ENCODE results near the gene COL26A1. TPM values are rescaled to one million over a fixed set of nuclear protein-coding genes. Genes with fewer than 3 reads are reported as not detected.

COL26A1 gene
- total and polyA plus RNA-seq, 2 donors: 0.41 to 3.0 TPM

GRCh38 chr7:101379302-101379701, 16.6 kb downstream of the COL26A1 start:
- no peak for DNase-seq (ENCODE audit: low read depth in 6 of 9, low spot score in 9 of 9)
- no peaks in the 10 kb centered on the region for H3K36me3 ChIP-seq (ENCODE audit: control insufficient read depth in 2 of 2, insufficient read depth in 2 of 2, low read length in 1 of 2)
- H3K9me3 ChIP-seq (ENCODE audit: control insufficient read depth in 2 of 2, insufficient read depth in 1 of 2, low read length in 1 of 2): no peaks in the 10 kb centered on the region
- no peaks in the 10 kb centered on the region for H3K4me1 ChIP-seq (ENCODE audit: control insufficient read depth in 2 of 2, insufficient read depth in 2 of 2, low read length in 2 of 2)
- no peak overlapping the region for H3K4me3 ChIP-seq (ENCODE audit: low read length in 2 of 2)
- WGBS: 96% methylated on average over 4 of the region's 4 CpGs
- H3K27ac ChIP-seq (ENCODE audit: low read depth in 1 of 2, low read length in 1 of 2): no peak overlapping the region
- H3K27me3 ChIP-seq (ENCODE audit: control insufficient read depth in 2 of 2, insufficient read depth in 1 of 2, low read length in 1 of 2): peaks cover 0 to 6% of the 10 kb centered on the region in 2 donors

DNA sequence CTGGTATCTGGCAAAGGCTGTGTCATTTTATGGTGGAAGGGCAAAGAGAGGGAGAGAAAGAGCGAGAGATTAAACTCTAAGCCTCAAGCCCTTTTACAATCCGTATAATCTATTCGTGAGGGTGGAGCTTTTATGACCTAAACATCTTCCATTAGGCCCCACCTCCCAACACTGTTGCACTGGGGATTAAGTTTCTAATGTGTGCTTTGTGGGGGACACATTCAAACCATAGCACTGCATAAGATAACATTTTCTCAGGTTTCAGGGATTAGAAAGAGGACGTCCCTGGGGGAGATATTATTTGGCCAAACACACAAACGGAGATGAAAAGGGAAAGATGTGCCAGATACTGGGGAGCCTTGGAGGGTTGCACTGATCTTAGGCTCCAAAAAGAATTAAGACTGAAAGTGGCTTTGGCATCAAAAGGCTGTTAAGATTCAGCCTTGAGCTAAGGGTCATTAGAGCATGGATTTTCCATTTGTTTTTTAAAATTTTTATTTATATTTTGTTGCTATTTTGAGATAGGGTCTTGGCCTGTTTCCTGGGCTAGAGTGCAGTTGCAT, 19.0 kb downstream of the COL26A1 start:
- DNase-seq (ENCODE audit: low read depth in 6 of 9, low spot score in 9 of 9): no peak
- H3K27me3 ChIP-seq (ENCODE audit: control insufficient read depth in 2 of 2, insufficient read depth in 1 of 2, low read length in 1 of 2): peaks cover 0 to 3% of the 10 kb centered on the region in 2 donors
- H3K4me3 ChIP-seq (ENCODE audit: low read length in 2 of 2): no peak overlapping the region
- WGBS: 88% methylated on average over 5 of the region's 5 CpGs
- peaks cover 0 to 4% of the 10 kb centered on the region in 2 donors for H3K9me3 ChIP-seq (ENCODE audit: control insufficient read depth in 2 of 2, insufficient read depth in 1 of 2, low read length in 1 of 2)
- no peak overlapping the region for H3K27ac ChIP-seq (ENCODE audit: low read depth in 1 of 2, low read length in 1 of 2)
- peaks cover under 1 to 9% of the 10 kb centered on the region in 2 donors for H3K4me1 ChIP-seq (ENCODE audit: control insufficient read depth in 2 of 2, insufficient read depth in 2 of 2, low read length in 2 of 2)
- no peaks in the 10 kb centered on the region for H3K36me3 ChIP-seq (ENCODE audit: control insufficient read depth in 2 of 2, insufficient read depth in 2 of 2, low read length in 1 of 2)

GRCh38 chr7:101382937-101383336, 20.3 kb downstream of the COL26A1 start:
- DNase-seq (ENCODE audit: low read depth in 6 of 9, low spot score in 9 of 9): no peak
- WGBS: 96% methylated on average over 2 of the region's 2 CpGs
- Histone ChIP-seq H3K36me3 (ENCODE audit: control insufficient read depth in 2 of 2, insufficient read depth in 2 of 2, low read length in 1 of 2) (no peaks in the 10 kb centered on the region), H3K4me1 (ENCODE audit: control insufficient read depth in 2 of 2, insufficient read depth in 2 of 2, low read length in 2 of 2) (peaks cover 4 to 15% of the 10 kb centered on the region in 2 donors), H3K4me3 (ENCODE audit: low read length in 2 of 2) (no peak overlapping the region), H3K27me3 (ENCODE audit: control insufficient read depth in 2 of 2, insufficient read depth in 1 of 2, low read length in 1 of 2) (peaks cover 0 to 6% of the 10 kb centered on the region in 2 donors), H3K27ac (ENCODE audit: low read depth in 1 of 2, low read length in 1 of 2) (no peak overlapping the region), H3K9me3 (ENCODE audit: control insufficient read depth in 2 of 2, insufficient read depth in 1 of 2, low read length in 1 of 2) (peaks cover 0 to 4% of the 10 kb centered on the region in 2 donors)

DNA sequence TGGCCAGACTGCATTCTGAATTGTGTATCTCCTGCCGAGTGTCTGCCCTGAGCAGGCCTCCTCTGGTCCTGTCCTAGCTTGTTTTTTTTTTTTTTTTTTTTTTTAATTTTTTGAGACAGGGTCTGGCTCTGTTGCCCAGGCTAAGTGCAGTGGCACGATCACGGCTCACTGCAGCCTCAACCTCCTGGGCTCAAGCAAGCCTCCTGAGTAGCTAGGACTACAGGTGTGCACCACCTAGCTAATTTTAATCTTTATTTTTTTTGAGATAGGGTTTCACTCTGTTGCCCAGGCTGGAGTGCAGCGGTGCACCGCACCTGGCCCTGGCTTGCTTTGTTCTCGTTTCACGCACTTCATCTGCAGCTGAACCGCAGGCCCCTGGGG, 23.5 kb downstream of the COL26A1 start:
- H3K4me3 ChIP-seq (ENCODE audit: low read length in 2 of 2): no peak overlapping the region
- peaks cover 0 to 4% of the 10 kb centered on the region in 2 donors for H3K9me3 ChIP-seq (ENCODE audit: control insufficient read depth in 2 of 2, insufficient read depth in 1 of 2, low read length in 1 of 2)
- no peaks in the 10 kb centered on the region for H3K36me3 ChIP-seq (ENCODE audit: control insufficient read depth in 2 of 2, insufficient read depth in 2 of 2, low read length in 1 of 2)
- H3K27ac ChIP-seq (ENCODE audit: low read depth in 1 of 2, low read length in 1 of 2): peak overlapping the region in 1 of 2 donors; percentile 10
- DNase-seq (ENCODE audit: low read depth in 6 of 9, low spot score in 9 of 9): no peak
- H3K27me3 ChIP-seq (ENCODE audit: control insufficient read depth in 2 of 2, insufficient read depth in 1 of 2, low read length in 1 of 2): peaks cover 0 to 4% of the 10 kb centered on the region in 2 donors
- WGBS: 90% methylated on average over 8 of the region's 8 CpGs
- peaks cover 7 to 28% of the 10 kb centered on the region in 2 donors for H3K4me1 ChIP-seq (ENCODE audit: control insufficient read depth in 2 of 2, insufficient read depth in 2 of 2, low read length in 2 of 2)

- H3K27me3 ChIP-seq (ENCODE audit: control insufficient read depth in 2 of 2, insufficient read depth in 1 of 2, low read length in 1 of 2): peaks cover 0 to 4% of the 10 kb centered on the region in 2 donors
- peaks cover 7 to 34% of the 10 kb centered on the region in 2 donors for H3K4me1 ChIP-seq (ENCODE audit: control insufficient read depth in 2 of 2, insufficient read depth in 2 of 2, low read length in 2 of 2)
- DNase-seq (ENCODE audit: low read depth in 6 of 9, low spot score in 9 of 9): peak in 2 of 9 donors; percentile 11 to 27
- H3K4me3 ChIP-seq (ENCODE audit: low read length in 2 of 2): no peak overlapping the region
- H3K27ac ChIP-seq (ENCODE audit: low read depth in 1 of 2, low read length in 1 of 2): peak overlapping the region in 1 of 2 donors; percentile 10
- H3K9me3 ChIP-seq (ENCODE audit: control insufficient read depth in 2 of 2, insufficient read depth in 1 of 2, low read length in 1 of 2): peaks cover 0 to 4% of the 10 kb centered on the region in 2 donors
- no peaks in the 10 kb centered on the region for H3K36me3 ChIP-seq (ENCODE audit: control insufficient read depth in 2 of 2, insufficient read depth in 2 of 2, low read length in 1 of 2)
- 31% methylated on average over 21 of the region's 21 CpGs for WGBS
These were observed 24.0 kb downstream of the COL26A1 start for GRCh38 chr7:101386558-101387231.

DNA sequence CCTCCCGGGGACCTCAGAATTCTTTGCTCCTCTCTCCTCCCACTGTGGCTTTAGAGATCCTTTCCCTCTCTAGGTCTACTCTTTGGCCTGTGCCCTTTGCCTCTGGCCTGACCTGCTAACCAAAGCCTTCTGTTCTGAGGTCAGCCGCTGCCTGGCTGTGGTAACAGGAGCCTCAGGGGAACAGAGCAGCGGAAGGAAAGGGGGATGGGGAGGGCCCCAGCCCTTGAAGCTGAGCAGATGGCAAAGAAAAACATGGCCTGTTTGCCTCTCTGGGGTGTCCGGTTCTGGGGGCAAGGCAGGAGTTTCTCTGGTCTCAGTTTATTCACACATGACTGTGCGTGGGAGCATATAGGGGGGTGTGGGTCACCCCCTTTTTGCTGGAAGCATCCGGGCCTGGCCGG, 28.2 kb downstream of the COL26A1 start:
- Histone ChIP-seq H3K27me3 (ENCODE audit: control insufficient read depth in 2 of 2, insufficient read depth in 1 of 2, low read length in 1 of 2) (peaks cover 0 to 4% of the 10 kb centered on the region in 2 donors), H3K4me1 (ENCODE audit: control insufficient read depth in 2 of 2, insufficient read depth in 2 of 2, low read length in 2 of 2) (peaks cover 11 to 36% of the 10 kb centered on the region in 2 donors), H3K27ac (ENCODE audit: low read depth in 1 of 2, low read length in 1 of 2) (peak overlapping the region in 1 of 2 donors; percentile 44), H3K9me3 (ENCODE audit: control insufficient read depth in 2 of 2, insufficient read depth in 1 of 2, low read length in 1 of 2) (peaks cover 0 to 4% of the 10 kb centered on the region in 2 donors), H3K4me3 (ENCODE audit: low read length in 2 of 2) (no peak overlapping the region), H3K36me3 (ENCODE audit: control insufficient read depth in 2 of 2, insufficient read depth in 2 of 2, low read length in 1 of 2) (no peaks in the 10 kb centered on the region)
- 3% methylated on average over 7 of the region's 7 CpGs for WGBS
- DNase-seq (ENCODE audit: low read depth in 6 of 9, low spot score in 9 of 9): peak; percentile 42 to 85 (median 57)

GRCh38 chr7:101391991-101392390, 29.3 kb downstream of the COL26A1 start:
- peaks cover 0 to 2% of the 10 kb centered on the region in 2 donors for H3K27me3 ChIP-seq (ENCODE audit: control insufficient read depth in 2 of 2, insufficient read depth in 1 of 2, low read length in 1 of 2)
- peaks cover 7 to 26% of the 10 kb centered on the region in 2 donors for H3K4me1 ChIP-seq (ENCODE audit: control insufficient read depth in 2 of 2, insufficient read depth in 2 of 2, low read length in 2 of 2)
- H3K9me3 ChIP-seq (ENCODE audit: control insufficient read depth in 2 of 2, insufficient read depth in 1 of 2, low read length in 1 of 2): no peaks in the 10 kb centered on the region
- no peaks in the 10 kb centered on the region for H3K36me3 ChIP-seq (ENCODE audit: control insufficient read depth in 2 of 2, insufficient read depth in 2 of 2, low read length in 1 of 2)
- H3K4me3 ChIP-seq (ENCODE audit: low read length in 2 of 2): no peak overlapping the region
- H3K27ac ChIP-seq (ENCODE audit: low read depth in 1 of 2, low read length in 1 of 2): no peak overlapping the region
- WGBS: 94% methylated on average over 6 of the region's 6 CpGs
- no peak for DNase-seq (ENCODE audit: low read depth in 6 of 9, low spot score in 9 of 9)

- peaks cover 7 to 23% of the 10 kb centered on the region in 2 donors for H3K4me1 ChIP-seq (ENCODE audit: control insufficient read depth in 2 of 2, insufficient read depth in 2 of 2, low read length in 2 of 2)
- no peak overlapping the region for H3K27ac ChIP-seq (ENCODE audit: low read depth in 1 of 2, low read length in 1 of 2)
- no peaks in the 10 kb centered on the region for H3K9me3 ChIP-seq (ENCODE audit: control insufficient read depth in 2 of 2, insufficient read depth in 1 of 2, low read length in 1 of 2)
- peaks cover 0 to 10% of the 10 kb centered on the region in 2 donors for H3K27me3 ChIP-seq (ENCODE audit: control insufficient read depth in 2 of 2, insufficient read depth in 1 of 2, low read length in 1 of 2)
- WGBS: 97% methylated on average over 3 of the region's 3 CpGs
- H3K36me3 ChIP-seq (ENCODE audit: control insufficient read depth in 2 of 2, insufficient read depth in 2 of 2, low read length in 1 of 2): no peaks in the 10 kb centered on the region
- no peak for DNase-seq (ENCODE audit: low read depth in 6 of 9, low spot score in 9 of 9)
- H3K4me3 ChIP-seq (ENCODE audit: low read length in 2 of 2): no peak overlapping the region
These were observed 31.2 kb downstream of the COL26A1 start for GRCh38 chr7:101393865-101394264.

GRCh38 chr7:101395376-101395775, 32.7 kb downstream of the COL26A1 start:
- peaks cover 0 to 15% of the 10 kb centered on the region in 2 donors for H3K27me3 ChIP-seq (ENCODE audit: control insufficient read depth in 2 of 2, insufficient read depth in 1 of 2, low read length in 1 of 2)
- no peak for DNase-seq (ENCODE audit: low read depth in 6 of 9, low spot score in 9 of 9)
- 71% methylated on average over 7 of the region's 7 CpGs for WGBS
- no peak overlapping the region for H3K27ac ChIP-seq (ENCODE audit: low read depth in 1 of 2, low read length in 1 of 2)
- no peaks in the 10 kb centered on the region for H3K36me3 ChIP-seq (ENCODE audit: control insufficient read depth in 2 of 2, insufficient read depth in 2 of 2, low read length in 1 of 2)
- peaks cover 7 to 18% of the 10 kb centered on the region in 2 donors for H3K4me1 ChIP-seq (ENCODE audit: control insufficient read depth in 2 of 2, insufficient read depth in 2 of 2, low read length in 2 of 2)
- no peak overlapping the region for H3K4me3 ChIP-seq (ENCODE audit: low read length in 2 of 2)
- H3K9me3 ChIP-seq (ENCODE audit: control insufficient read depth in 2 of 2, insufficient read depth in 1 of 2, low read length in 1 of 2): no peaks in the 10 kb centered on the region

All from thymus (tissue), 11 donors.